ENCODE data around the gene C5AR1.

Gene C5AR1

GRCh38 chr19:47371261-47371660 lies 61.6 kb downstream of the C5AR1 start:
- no peak for DNase-seq

Data from DMS53 (cell line).